DMS153 treated with DMSO at 0.1 percent for 48 hours (cell line): ENCODE data around the gene TNKS1BP1.
"Not testable (repeated sequence)": the region's sequence is repeated elsewhere in the genome, so short reads cannot be mapped to it uniquely, and the experiment has no call there.

Source experiments
- DNase-seq: peaks from one replicate; lab custom pipeline; 2025; ENCODE audit not compliant: unreplicated experiment; lab: John Stamatoyannopoulos, UW

TNKS1BP1 gene

DNA sequence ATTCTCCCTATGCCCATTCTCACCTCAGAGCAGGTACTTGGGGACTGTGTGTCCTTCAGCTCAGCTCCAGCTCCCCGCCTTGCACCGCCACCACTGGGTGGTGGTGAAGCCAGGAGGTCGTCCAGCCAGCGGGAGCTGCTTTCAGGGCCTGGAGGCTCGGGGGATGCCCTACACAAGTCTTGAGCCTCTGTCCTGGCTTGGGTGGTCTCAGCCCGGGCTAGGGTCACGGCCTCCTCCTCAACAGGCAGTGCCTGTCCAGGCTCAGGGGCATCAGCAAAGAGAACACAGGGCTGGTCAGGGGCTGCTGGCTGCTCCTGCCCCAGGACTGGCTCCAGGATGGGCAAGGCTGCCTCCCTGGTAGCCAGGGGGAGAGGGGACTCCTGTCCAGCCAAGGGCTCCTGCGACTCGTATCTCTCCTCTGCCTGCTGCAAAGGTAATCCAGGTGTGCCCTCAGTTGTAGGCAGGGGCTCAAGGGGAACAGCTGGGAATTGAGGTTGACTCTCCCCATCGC lies 12.2 kb downstream of the TNKS1BP1 start:
- DNase-seq = no peak

DNA sequence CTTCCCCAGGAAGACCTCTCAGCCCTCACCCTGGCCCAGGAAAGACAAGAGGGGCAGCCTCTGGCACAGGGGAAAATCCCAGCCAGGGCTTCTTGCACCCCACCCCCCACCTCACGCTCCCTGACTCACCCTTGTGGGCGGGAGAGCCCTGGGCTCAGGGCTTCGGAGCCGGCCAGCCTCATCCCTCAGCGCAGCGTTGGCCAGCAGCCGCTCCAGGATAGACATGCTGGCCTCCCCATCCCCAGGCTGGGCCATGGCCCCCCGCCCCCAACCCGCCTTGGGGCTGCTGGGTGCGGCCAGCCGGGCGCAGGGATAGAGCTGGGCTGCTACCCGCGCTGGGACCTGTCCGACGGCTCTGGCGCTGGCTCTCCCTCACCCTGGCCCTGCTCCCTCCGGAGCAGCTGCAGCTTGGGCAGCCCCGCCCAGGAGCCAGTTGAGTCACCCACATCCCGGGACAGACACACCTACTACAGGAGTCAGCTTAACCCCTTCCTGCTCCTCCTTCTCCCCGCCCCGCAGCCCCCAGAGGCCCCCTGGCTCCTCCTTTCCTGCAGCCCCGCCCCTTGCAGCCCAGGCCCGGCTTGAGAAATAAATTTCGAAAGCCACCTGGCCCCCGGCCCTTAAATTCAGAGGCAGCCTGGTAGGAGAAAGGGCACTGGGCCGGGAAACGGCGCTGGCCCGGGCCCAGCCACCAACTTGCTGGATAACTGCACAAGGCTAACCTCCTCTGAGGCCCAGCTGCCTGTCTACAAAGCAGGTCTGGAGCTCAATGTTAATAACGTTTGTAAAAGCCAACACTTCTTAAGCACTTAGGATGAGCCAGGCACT lies 13.4 kb downstream of the TNKS1BP1 start:
- peak; percentile 66 for DNase-seq

DNA sequence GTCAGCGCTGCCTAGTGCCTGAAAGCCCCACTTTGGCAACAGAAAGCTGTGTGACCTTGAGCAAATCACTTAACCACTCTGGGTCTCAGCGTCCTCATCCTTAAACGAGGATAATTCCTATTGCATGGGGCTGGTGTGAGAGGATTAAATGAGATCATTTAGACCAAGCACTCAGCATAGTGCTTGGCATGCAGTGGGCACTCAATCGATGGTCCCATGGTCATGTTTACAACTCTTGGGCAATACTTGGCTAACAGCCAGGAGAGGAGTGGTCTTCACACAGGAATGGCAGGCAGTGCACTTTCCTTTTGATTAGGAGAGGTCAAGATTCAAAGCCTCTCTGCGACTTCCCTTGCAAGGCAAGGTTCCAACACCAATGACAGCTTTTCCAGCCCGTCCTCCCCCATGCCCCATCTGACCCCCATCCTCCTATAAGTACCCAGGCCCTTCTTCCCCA lies 14.1 kb downstream of the TNKS1BP1 start:
- DNase-seq = no peak

DNA sequence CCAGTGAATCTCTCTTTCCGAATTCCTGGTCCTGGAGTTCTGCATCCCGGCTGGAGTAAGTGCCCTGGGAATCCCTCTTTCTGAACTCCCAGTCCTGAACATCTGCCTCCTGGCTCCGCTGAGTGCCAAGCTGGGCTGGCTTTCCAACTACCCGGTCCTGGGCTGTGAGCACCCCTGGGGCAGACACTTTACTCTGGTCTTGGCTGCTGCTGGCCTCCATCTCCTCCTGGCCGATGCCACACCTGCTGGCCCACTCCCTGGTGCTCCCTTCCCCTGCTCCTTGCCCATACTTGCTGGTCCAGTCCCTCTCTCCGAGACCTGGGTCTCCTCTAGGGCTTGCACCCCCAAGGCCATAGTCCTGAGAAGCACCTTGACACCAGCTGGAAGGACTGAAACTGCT lies 14.7 kb downstream of the TNKS1BP1 start:
- no peak for DNase-seq

DNA sequence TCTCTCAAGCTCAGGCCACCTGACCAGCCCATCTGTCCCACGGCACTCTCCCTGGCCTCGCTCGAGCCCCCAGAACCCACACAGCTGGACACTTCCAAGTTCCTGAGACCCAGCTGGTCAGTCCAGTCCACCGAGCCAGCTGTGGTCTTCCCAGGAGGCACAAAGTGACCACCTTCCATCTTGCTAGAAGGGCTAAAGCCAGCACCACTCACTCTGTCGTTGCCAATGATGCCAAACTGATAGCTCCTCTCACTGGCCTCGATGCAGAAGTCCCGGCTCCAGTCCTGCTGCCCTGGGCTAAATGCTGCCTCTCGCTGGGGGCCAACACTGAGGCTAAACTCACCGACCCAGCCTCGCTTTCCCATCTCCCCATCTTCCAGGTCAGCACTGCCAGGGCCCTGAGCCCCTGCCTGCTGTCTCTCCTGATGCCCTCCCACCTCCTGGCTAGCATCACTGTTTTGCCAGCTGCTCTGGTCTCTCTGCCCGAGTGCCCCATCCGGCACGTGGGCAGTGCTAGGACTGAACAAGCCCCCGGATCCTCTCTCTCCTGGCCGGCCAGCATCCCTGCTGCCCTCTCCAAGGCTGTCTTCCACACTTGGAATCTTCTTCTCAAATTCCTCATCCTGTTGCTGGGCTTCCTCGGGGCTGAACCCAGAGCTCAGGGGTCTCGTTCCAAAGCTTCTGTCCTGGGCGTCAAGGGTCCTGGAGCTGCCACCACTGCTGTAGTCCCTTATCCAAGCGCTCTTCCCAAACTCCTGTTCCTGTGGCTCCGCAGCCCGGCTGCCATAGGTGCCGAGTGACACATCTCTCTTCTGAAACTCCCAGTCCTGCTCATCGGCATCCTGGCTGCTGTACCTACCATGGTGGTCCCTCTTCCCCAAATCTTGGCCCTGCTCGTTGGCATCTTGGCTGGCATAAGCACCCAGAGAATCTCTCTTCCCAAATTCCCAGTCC lies 15.4 kb downstream of the TNKS1BP1 start:
- DNase-seq = no peak

DNA sequence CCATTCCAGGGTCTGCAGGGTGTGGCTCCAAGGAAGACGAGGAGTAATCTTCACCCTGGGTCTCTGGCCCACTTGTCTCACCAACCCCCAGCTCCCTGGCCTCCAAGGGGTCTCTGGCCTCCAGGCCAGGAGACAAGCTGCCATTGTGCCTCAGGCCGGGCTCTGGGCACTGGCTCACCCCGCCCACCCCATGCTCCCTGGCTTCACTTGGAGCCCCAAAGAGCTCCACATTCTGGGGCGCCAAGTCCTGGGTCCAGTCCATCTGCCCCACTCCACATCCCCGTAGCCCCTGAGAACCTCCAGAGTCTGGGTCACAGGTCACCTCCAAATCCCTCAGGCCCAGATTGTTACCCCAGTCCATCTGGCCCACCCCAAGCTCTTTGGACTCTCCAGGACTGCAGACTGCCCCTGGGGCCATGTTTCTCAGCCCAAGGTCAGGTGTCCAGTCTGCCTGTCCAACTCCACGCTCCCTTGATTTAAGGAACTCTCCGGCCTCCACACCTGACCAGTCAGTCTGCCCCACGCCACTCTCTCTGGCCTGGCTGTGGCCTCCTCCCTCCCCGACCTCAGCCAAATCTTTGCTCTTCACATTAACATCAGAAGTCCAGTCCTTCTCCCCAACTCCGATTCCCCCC lies 16.2 kb downstream of the TNKS1BP1 start:
- DNase-seq = no peak

DNA sequence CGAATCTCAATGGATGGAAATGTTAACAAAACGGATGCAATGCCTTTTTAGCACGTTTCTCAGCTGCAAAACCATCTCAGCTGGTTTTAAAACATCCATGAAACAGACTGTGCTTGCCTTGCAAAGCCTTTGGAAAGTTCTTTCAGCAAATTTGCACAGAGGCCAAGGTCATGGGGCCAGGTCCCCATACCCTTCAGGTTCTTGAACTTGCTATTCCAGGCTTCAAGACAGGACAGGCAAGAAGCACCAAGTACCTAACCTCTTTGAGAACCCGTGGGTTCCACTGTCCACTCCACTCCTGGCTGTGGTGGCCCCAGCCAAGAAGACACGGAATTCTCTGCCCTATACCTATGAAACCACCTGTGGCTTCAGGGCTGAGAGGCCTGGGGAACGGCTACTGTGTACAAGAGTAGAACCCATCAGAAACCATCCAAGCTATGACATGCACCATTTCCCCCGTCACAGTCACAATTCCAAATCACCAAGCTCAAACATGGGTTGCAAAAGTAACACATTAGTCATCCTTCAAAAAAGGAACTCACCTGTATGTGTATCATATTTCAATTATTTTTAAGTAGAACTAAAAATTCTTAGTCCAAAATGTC lies 17.0 kb downstream of the TNKS1BP1 start:
- no peak for DNase-seq

DNA sequence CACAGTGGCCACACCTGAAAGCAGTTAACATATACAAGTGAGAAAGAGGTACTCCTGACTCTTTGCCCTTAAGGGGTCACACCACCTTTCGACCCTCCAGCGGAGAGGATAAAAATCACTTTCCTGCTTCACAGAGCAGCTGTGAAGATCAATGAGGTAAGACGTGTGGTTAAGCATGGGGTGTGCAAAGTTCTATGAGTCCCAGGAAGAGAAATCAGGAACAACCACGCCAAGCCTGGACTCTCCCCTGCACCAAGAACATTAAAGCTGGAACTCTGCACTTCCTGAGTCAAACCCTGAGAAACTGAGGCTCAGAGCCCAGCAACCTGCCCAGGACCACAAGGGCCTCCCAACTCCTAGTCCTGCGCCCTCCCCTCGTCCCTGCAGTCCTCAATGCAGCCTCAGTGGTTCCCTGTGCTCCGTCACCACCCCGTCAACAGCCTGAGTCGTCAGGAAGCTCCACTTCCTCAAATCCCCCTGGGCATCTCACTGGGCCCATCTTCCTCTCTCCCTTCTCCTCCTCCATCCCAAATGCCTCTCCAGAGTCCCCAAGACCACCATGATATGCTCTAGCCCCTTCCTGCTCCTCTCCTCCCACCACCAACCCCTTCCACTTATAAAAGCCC lies 17.7 kb downstream of the TNKS1BP1 start:
- DNase-seq = no peak

DNA sequence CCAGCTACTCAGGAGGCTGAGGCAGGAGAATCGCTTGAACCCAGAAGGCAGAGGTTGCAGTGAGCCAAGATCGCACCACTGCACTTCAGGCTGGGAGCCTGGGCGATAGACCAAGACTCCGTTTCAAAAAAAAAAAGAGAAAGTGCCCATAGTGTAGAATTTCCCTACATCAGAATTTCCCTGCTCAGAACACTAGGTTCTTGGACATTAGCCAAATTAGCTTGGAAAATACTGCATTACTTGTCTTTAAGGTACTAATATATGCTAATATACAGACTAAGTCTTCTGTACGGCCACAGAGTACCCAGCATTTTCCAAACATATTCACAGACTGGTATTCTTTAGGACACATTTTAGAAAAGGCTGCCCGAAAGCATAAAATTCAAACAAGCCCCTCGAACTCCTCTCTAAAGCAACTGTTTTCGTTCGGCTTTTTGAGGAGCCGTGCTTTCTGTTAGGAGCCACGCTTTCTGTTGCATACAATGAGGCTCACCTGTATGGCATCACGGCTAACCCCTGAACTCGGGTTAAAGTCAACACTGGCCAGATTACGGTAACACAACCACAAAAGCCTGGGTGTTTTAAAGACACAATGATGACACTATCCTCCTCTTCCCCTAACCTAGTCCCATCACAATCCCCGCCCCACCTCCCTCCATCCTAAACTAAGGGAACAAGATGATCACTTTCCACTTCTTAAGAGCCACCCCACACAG lies 18.4 kb downstream of the TNKS1BP1 start:
- no peak for DNase-seq

DNA sequence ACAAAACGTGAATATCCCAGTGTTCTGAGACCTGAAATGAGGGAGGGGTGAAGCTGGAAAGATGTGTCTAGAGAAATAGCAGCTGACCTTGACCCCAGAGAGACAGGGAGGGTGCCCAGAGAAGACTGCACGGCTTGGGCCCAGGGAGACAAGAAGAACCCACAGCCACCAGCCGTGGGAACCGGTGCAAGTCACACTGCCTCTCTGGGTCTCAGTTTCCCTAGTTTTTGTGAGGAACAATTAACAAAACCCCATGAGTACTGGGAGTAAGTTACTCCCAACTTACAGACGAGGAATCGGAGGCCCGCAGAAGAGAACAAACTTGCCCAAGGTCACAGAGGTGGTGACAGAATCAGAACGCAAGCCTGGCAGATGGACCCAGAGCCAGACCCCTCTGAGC lies 19.2 kb downstream of the TNKS1BP1 start:
- DNase-seq = no peak

DNA sequence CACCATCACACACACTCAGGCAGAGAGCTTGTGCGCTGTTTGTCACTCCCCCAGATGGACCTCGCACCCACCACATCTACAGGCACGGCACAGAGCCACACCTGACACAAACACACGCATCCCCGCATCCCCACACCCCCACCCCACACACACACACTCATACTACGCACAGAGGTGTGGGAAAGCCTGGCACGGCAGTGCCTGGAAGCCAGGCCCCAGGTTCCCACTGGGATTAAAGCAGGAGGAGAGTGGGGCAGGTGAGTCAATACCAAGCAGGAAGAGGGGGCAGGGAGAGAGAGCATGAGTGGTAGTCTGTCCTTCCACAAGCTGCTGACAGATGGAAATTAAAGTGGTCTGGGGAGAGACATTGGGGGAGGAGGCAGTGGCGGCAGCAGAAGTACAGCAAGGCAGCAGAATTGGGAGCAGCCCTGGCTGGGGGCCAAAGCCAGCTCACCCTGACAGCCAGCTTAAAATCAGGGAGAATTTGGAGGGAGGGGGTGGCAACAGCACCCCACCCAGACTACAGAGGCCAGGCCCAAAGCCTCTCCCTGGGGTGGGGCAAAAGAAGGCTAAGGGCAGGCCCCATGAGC lies 20.7 kb downstream of the TNKS1BP1 start:
- peak; percentile 92 for DNase-seq

DNA sequence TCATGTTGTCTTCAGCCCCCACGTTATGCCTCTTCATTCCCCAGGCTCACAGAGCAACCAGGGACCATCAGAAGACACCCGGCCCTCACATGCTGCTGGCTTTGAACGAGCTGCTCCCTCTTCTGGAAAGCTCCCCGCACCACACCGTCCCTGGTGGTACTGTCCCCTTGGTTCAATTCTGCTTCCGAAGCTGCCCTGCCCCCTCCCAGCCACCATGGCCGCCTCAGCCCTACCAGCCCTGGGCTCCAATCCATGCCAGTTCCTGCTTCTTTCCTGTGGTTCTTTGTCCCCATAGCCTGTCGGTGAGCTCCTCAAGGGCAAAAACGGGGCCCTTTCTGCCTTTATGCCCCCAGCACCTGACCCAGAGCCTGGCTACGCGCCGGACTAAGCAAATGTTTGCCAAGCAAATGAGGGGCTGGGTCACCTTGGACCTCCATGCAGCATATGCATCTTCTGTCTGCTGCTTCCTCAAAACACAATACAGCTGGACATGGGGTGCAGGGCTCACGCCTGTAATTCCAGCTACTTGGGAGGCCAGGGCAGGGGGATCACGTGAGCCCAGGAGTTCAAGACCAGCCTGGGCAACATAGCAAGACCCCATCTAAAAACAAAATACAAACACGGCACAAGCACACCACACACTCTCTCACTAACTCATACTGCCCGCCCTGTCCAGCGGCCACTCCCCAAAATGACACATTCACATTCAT lies 21.3 kb downstream of the TNKS1BP1 start:
- DNase-seq = no peak

DNA sequence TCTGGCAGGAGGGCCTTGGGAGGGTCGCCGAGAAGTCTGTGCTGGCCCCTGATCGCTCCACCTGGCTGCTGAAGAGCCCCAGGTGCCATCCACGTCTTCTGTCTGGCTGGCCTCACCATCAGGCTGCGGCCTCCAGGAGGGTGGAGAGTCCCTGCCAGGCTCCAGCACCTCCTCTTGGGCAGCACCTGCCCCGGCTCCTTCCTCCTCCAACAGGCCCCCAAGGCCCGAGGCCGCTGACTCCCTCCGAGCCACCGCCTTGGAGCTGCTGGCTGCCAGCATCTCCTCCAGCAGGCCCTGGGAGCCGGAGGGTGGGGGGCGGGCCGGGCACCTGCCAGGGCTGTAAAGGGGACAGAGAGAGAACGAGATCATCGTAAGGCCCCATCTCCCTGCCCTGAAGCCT lies 22.3 kb downstream of the TNKS1BP1 start:
- no peak for DNase-seq

DNA sequence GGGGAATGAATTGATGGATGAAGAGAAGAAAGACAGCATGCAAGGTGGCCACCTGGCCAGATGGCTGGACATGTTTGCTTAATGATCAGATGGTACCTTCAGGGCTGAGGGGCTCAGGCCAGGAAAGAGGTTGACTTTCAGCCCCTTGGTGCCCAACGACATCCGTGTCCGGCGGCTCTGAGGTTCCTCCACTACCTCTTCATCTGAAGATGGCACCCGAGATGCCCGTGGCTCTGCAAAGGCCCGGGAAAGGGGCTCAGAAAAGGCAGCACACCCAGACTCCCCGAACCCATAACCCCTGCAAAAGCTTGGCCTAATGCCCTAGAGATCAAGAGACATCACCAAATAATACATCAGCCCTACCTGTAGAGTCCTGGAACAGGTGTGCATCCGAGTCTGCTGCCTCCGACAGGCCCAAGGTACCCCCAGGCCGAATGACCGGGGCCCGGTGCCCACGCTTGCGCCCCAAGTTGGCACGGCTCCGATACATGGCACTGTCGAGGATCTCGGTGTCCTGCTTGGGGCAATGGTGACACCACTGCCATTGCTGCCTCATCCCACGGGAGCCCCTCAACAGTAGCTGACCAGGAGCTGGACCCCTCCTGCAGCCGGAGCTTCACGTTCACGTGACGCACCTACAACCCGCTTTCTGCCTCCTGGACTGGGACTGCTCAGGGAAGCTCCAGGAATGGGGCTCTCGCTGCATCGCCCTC lies 22.9 kb downstream of the TNKS1BP1 start:
- DNase-seq = no peak

DNA sequence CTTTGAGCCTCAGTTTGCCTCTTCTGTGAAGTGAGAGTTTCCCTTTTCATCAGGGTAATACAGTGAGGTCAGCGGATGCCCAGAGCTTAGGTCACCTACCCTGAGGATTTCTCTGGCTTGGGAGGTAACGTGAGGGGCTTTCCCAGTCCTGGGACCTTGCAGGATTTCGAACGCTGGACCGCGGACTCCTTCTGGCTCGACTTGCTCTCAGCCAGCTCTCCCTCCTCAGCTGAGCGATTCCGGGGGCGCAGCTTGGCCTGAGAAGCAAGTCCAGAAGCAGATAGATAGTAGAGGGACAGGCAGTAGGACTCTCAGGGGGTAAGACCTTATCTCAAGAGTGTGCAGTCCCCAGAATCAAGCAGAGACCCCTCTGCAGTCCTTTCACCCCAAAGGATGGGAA lies 24.0 kb downstream of the TNKS1BP1 start:
- no peak for DNase-seq

DNA sequence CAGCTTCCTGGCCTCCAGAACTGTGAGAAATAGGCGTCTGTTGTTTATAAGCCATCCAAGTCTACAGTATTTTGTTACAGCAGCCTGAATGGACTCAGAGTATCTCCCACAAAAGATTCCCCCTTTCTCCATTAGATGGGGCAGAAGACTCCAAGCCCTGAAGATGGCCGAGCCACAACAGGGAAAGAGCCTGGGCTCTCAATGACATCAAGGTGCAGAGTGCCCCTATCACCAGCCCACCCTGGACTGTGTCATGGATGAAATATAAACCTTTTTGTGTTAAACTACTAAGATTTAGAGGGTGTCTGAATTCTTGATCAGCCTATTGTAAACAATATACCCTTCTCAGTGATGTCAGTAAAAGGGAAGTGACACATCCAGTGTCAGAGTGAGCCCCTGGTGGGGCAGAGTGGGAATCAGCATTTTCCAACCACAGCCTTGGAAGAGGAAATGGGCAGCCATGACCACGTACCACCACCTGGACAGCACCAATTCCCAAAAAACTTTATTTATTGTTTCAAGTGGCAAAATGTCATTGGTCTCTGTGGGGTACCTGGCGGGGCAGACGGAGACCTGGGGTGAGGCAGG lies 25.5 kb downstream of the TNKS1BP1 start:
- DNase-seq = no peak

DNA sequence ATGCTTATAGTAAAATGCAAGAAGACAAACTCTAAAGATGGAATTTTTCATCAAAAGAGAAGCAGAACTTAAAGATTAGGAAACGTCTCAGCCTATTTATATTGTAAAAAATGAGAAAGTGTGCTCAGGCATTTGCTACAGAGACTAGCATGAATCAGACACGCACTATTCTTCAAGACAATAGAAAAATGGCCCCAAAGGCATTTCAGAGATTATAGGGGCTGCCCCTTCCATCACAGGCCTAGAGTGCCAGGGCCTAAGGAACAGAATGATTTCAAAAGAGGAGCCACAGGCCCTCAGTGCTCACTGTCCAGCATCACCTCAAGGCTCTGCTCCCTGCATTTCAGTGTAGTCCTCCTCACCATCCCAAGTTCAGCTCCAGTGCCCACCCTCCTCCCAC lies 27.5 kb downstream of the TNKS1BP1 start:
- no peak for DNase-seq

DNA sequence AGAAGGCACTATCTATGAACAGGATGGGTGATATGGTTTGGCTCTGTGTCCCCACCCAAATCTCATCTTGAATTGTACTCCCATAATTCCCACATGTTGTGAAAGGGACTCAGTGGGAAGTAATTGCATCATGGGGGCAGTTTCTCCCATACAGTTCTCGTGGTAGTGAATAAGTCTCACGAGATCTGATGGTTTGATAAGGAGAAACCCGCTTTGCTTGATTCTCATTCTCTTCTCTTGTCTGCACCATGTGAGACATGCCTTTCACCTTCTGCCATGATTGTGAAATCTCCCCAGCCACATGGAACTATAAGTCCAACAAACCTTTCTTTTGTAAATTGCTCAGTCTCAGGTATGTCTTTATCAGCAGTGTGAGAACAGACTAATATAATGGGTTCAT lies 28.5 kb downstream of the TNKS1BP1 start:
- not testable (repeated sequence) for DNase-seq
